B cell (primary cell): ENCODE results near the gene KDM1B. TPM values are rescaled to one million over a fixed set of nuclear protein-coding genes. Genes with fewer than 3 reads are reported as not detected.

ENCODE experiments used
- ATAC-seq: fragments of 200-7000 bp; cut with Tn5 transposase; one replicate; pipeline ENCODE4 v1.10.0; 2021; ENCODE audit warnings: low read depth, mild to moderate bottlenecking, moderate number of reproducible peaks, moderate library complexity
- CTCF ChIA-PET: fragments of 350-600 bp; sonication (Branson Sonifier 250); formaldehyde crosslinking; loops from one replicate; lab custom pipeline; 2021; ENCODE audit warnings: antibody characterized with exemption, inconsistent platforms; lab: Charles Lee
- POLR2A ChIA-PET: fragments of 350-600 bp; sonication (Branson Sonifier 250); formaldehyde crosslinking; loops from one replicate; lab custom pipeline; 2021; ENCODE audit warnings: antibody characterized with exemption; lab: Charles Lee
- DNase-seq: peaks from one replicate; pipeline ENCODE4 v3.0.0; 2013
- H2AFZ ChIP-seq: 2 replicates; pipeline ENCODE4 v1.6.1; 2012; ENCODE audit warnings: mild to moderate bottlenecking, low read depth, low read length; ENCODE audit not compliant: insufficient read depth, poor library complexity, severe bottlenecking
- H3K27ac ChIP-seq, 2 donors: 1 replicate in 1 of 2; 2 replicates in 1 of 2; pipeline ENCODE4 v1.5.1; 2012 to 2013; ENCODE audit warnings: low read length in 2 of 2, mild to moderate bottlenecking in 2 of 2, moderate library complexity in 1 of 2
- H3K27me3 ChIP-seq, 4 experiments: fragments of 200-600 bp in 1 of 4; sonication (generic) in 1 of 4; replicated peaks in 1 of 4; 1 replicate in 2 of 4; 2 replicates in 2 of 4; pipeline versions ENCODE4 v1.6.1 to v1.7.0; 2013 to 2016; ENCODE audit warnings: low read length in 3 of 4, mild to moderate bottlenecking in 2 of 4, mixed read lengths in 1 of 4, moderate library complexity in 1 of 4; ENCODE audit not compliant: insufficient read depth in 4 of 4, control insufficient read depth in 3 of 4; ENCODE audit errors: control extremely low read depth in 1 of 4
- H3K36me3 ChIP-seq, 2 experiments: replicated peaks in 1 of 2; 1 replicate in 1 of 2; 2 replicates in 1 of 2; pipeline versions ENCODE4 v1.6.1 to v1.7.1; 2013; ENCODE audit warnings: low read length in 1 of 2; ENCODE audit not compliant: insufficient read depth in 2 of 2, control insufficient read depth in 1 of 2; ENCODE audit errors: control extremely low read depth in 1 of 2, extremely low read depth in 1 of 2
- H3K4me1 ChIP-seq, 2 donors: fragments of 200-600 bp in 1 of 2; sonication (generic) in 1 of 2; 1 replicate in 1 of 2; 2 replicates in 1 of 2; pipeline versions ENCODE4 v1.5.1 to v1.6.1; 2013 to 2017; ENCODE audit warnings: low read length in 2 of 2; ENCODE audit not compliant: control insufficient read depth in 2 of 2, insufficient read depth in 2 of 2
- H3K4me2 ChIP-seq: replicated peaks from 2 replicates; pipeline ENCODE3; 2012; ENCODE audit warnings: mild to moderate bottlenecking, low read depth, low read length; ENCODE audit not compliant: poor library complexity, severe bottlenecking
- H3K4me3 ChIP-seq, 5 experiments: fragments of 200-600 bp in 1 of 5; sonication (generic) in 1 of 5; 1 replicate in 3 of 5; 2 replicates in 2 of 5; pipeline versions ENCODE4 v1.5.1 to v1.7.0; 2011 to 2016; ENCODE audit warnings: low read length in 4 of 5, mild to moderate bottlenecking in 4 of 5, low read depth in 2 of 5, control low read depth in 1 of 5, moderate library complexity in 1 of 5; ENCODE audit not compliant: insufficient read depth in 1 of 5; ENCODE audit errors: control extremely low read depth in 1 of 5, extremely low read depth in 1 of 5
- H3K79me2 ChIP-seq: fragments of 200-600 bp; sonication (generic); one replicate; pipeline ENCODE4 v1.6.0; 2016; ENCODE audit warnings: low read length; ENCODE audit not compliant: control insufficient read depth, insufficient read depth
- H3K9ac ChIP-seq: fragments of 200-600 bp; sonication (generic); 2 replicates; pipeline ENCODE4 v1.6.1; 2017; ENCODE audit warnings: mild to moderate bottlenecking, low read length, moderate library complexity
- H3K9me3 ChIP-seq, 3 donors: one replicate each; pipeline versions ENCODE4 v1.6.1 to v1.7.1; 2013; ENCODE audit warnings: low read length in 2 of 3; ENCODE audit not compliant: control insufficient read depth in 2 of 3, insufficient read depth in 1 of 3; ENCODE audit errors: control extremely low read depth in 1 of 3
- H4K20me1 ChIP-seq: 2 replicates; pipeline ENCODE4 v1.6.0; 2012; ENCODE audit warnings: mild to moderate bottlenecking, low read length; ENCODE audit not compliant: insufficient read depth, control insufficient read depth, poor library complexity, severe bottlenecking
- H3K27ac Mint-ChIP-seq: one replicate; pipeline ENCODE4 v1.8.0; 2021; ENCODE audit warnings: mixed read lengths
- H3K27me3 Mint-ChIP-seq: one replicate; pipeline ENCODE4 v1.8.0; 2021; ENCODE audit warnings: mixed read lengths
- H3K4me1 Mint-ChIP-seq: one replicate; pipeline ENCODE4 v1.8.0; 2021; ENCODE audit warnings: mixed read lengths
- H3K4me3 Mint-ChIP-seq: one replicate; pipeline ENCODE4 v1.8.0; 2021; ENCODE audit warnings: mixed read lengths
- H3K9me3 Mint-ChIP-seq: one replicate; pipeline ENCODE4 v1.8.0; 2022; ENCODE audit warnings: mixed read lengths; ENCODE audit not compliant: insufficient read depth
- CTCF ChIP-seq: fragments of 200-600 bp; IDR thresholded peaks from one replicate; pipeline ENCODE4 v1.8.0; 2022; ENCODE audit warnings: antibody characterized with exemption, mild to moderate bottlenecking
- EZH2 ChIP-seq: IDR thresholded peaks from 2 replicates; pipeline ENCODE4 v1.6.1; 2012; ENCODE audit warnings: borderline replicate concordance, low read depth, mild to moderate bottlenecking, moderate library complexity, low read length; ENCODE audit not compliant: insufficient read depth, poor library complexity, severe bottlenecking
- WGBS: methylation state at CpG from one replicate; pipeline ENCODE4 v1.1.5; 2013; ENCODE audit warnings: missing lambda C conversion rate; ENCODE audit not compliant: insufficient coverage; 5-methylcytosine and 5-hydroxymethylcytosine counted together
- intact Hi-C: fragments of 100-400 bp; cut with micrococcal nuclease; formaldehyde crosslinking; loops from one replicate; pipeline ENCODE4 v1.10.0; 2022
- polyA plus RNA-seq: library from polyadenylated mRNA; depleted of rRNA; stranded (reverse); fragments of >200 nt; gene quantifications from 2 replicates; pipeline ENCODE4 v1.2.3, GENCODE V29; 2012
- small RNA-seq: library from RNA; depleted of rRNA; stranded (forward); fragments of <200 nt; gene quantifications from one replicate; pipeline ENCODE3, GENCODE V24; 2012; ENCODE audit warnings: low replicate concordance, low read depth; ENCODE audit not compliant: insufficient read length
- total RNA-seq, 2 donors: library from RNA; stranded (reverse); fragments of 120-200 nt in 1 of 2; gene quantifications; 1 replicate in 1 of 2; 2 replicates in 1 of 2; pipeline versions ENCODE4 v1.2.3 to v1.2.4, GENCODE V29; 2013 to 2022

Gene KDM1B
- total and polyA plus RNA-seq, 2 donors (not counting 1 experiment from before 2014, with no cell fraction given), result 10.9 to 16.0 TPM

GRCh38 chr6:18269717-18270116 lies 114.5 kb downstream of the KDM1B start:
- Histone ChIP-seq H3K4me3 (no peak overlapping the region), H3K9ac (no peak overlapping the region), H3K27ac (no peak overlapping the region), H2AFZ (no peak overlapping the region), H4K20me1 (no peaks in the 10 kb centered on the region), H3K36me3 (no peaks in the 10 kb centered on the region), H3K4me2 (no peak overlapping the region), H3K27me3 (peaks cover 0 to 3% (median 0%) of the 10 kb centered on the region in 4 experiments), H3K4me1 (peaks cover 8 to 16% of the 10 kb centered on the region in 2 donors), H3K9me3 (peaks cover 0 to 11% (median 4%) of the 10 kb centered on the region in 3 donors), H3K79me2 (peaks cover 16% of the 10 kb centered on the region)
- intact Hi-C loops, result no loop called here
- no peak for TF ChIP-seq CTCF
- no peak for TF ChIP-seq EZH2
- ChIA-PET CTCF (interaction anchor here (0.7 kb wide), 1 partner anchor 13 kb away, joined by 3 read pairs; no protein-coding TSS in a partner anchor), POLR2A (no interaction called here)
- no peak overlapping the region for H3K27ac Mint-ChIP-seq
- H3K4me3 Mint-ChIP-seq, result no peak overlapping the region
- peaks cover 9% of the 10 kb centered on the region for H3K4me1 Mint-ChIP-seq
- DNase-seq (no peak), ATAC-seq (no peak)
- H3K9me3 Mint-ChIP-seq, result no peaks in the 10 kb centered on the region
- H3K27me3 Mint-ChIP-seq, result peaks cover 5% of the 10 kb centered on the region
- WGBS, result 91% methylated on average over 3 of the region's 10 CpGs

- no peak for ATAC-seq
- Histone ChIP-seq H2AFZ (no peak overlapping the region), H4K20me1 (no peaks in the 10 kb centered on the region), H3K27me3 (peaks cover 0 to 3% (median under 1%) of the 10 kb centered on the region in 4 experiments), H3K9me3 (peaks cover 0 to 11% (median 4%) of the 10 kb centered on the region in 3 donors), H3K4me3 (no peak overlapping the region), H3K4me2 (no peak overlapping the region), H3K27ac (no peak overlapping the region), H3K79me2 (peaks cover 11% of the 10 kb centered on the region), H3K9ac (no peak overlapping the region), H3K4me1 (peaks cover 3 to 11% of the 10 kb centered on the region in 2 donors), H3K36me3 (no peaks in the 10 kb centered on the region)
- ChIA-PET POLR2A (no interaction called here), CTCF (interaction anchor here (0.7 kb wide), 1 partner anchor 13 kb away, joined by 3 read pairs; no protein-coding TSS in a partner anchor)
- intact Hi-C loops, result no loop called here
- Mint-ChIP-seq H3K27ac (no peak overlapping the region), H3K4me1 (peaks cover 4% of the 10 kb centered on the region), H3K9me3 (no peaks in the 10 kb centered on the region), H3K27me3 (peaks cover 10% of the 10 kb centered on the region), H3K4me3 (no peak overlapping the region)
- DNase-seq, result no peak
- 80% methylated on average over 1 of the region's 4 CpGs for WGBS
- TF ChIP-seq CTCF (no peak), EZH2 (no peak)
Measured at GRCh38 chr6:18270216-18270615, 115.0 kb downstream of the KDM1B start.

Small RNA genes lying within 50 kb of the gene (small RNA-seq; reads per million reads assigned to genes)
- not detected for gene RF00019

Other genes with a start within 250 kb of the KDM1B start
- gene KIF13A, start 167.8 kb upstream of the KDM1B start, total RNA-seq, result 21.3 and 23.4 TPM in 2 replicates
- 2.1 and 3.1 TPM in 2 replicates for gene KIF13A, start 167.8 kb upstream of the KDM1B start, polyA plus RNA-seq
- 1.0 and 1.1 TPM in 2 replicates for gene NHLRC1, start 32.7 kb upstream of the KDM1B start, total RNA-seq
- gene NHLRC1, start 32.7 kb upstream of the KDM1B start, polyA plus RNA-seq, result 0.31 and 0.45 TPM in 2 replicates
- 2.5 and 2.6 TPM in 2 replicates for gene TPMT, start 345 bp upstream of the KDM1B start, total RNA-seq
- gene TPMT, start 345 bp upstream of the KDM1B start, polyA plus RNA-seq, result 1.9 and 2.6 TPM in 2 replicates
- gene DEK, start 109.1 kb downstream of the KDM1B start, total RNA-seq, result 103 and 114 TPM in 2 replicates
- 13.6 and 24.1 TPM in 2 replicates for gene DEK, start 109.1 kb downstream of the KDM1B start, polyA plus RNA-seq
- 17.0 and 21.4 TPM in 2 replicates for gene RNF144B, start 231.9 kb downstream of the KDM1B start, total RNA-seq
- 3.0 and 4.8 TPM in 2 replicates for gene RNF144B, start 231.9 kb downstream of the KDM1B start, polyA plus RNA-seq